ENCODE measurements around the gene AKT3. TPM values are rescaled to one million over a fixed set of nuclear protein-coding genes. Genes with fewer than 3 reads are reported as not detected.

AKT3 gene
- total and polyA plus RNA-seq, 2 experiments from 2014 or later: 4.5 to 18.5 TPM

GRCh38 chr1:243457363-243457982 is 392.6 kb downstream of the AKT3 start (continued):
- TF ChIP-seq EZH2 (IDR thresholded peaks at IDR 0.05; ENCODE audit: low read depth, unreplicated experiment): no peak
- no peak for TF ChIP-seq JUNB (IDR thresholded peaks at IDR 0.05; ENCODE audit: unreplicated experiment)
- no peak for TF ChIP-seq STAT1 (IDR thresholded peaks at IDR 0.05; ENCODE audit: unreplicated experiment)
- TF ChIP-seq EZH2phosphoT487 (IDR thresholded peaks at IDR 0.05; ENCODE audit: unreplicated experiment): no peak
- no peak for TF ChIP-seq ETS1 (IDR thresholded peaks at IDR 0.05)
- no peak for TF ChIP-seq REST (IDR thresholded peaks at IDR 0.05; ENCODE audit: unreplicated experiment)
- TF ChIP-seq ZNF114 (CRISPR knock-in tag; IDR thresholded peaks at IDR 0.05): no peak

GRCh38 chr1:243455760-243456651 is 394.0 kb downstream of the AKT3 start:
- no peaks in the 10 kb centered on the region for H3K36me3 ChIP-seq (ENCODE audit: insufficient read depth)
- no peaks in the 10 kb centered on the region for H3K36me3 Mint-ChIP-seq (ENCODE audit: low read depth)
- H3K9me2 ChIP-seq (ENCODE audit: insufficient read depth): no peaks in the 10 kb centered on the region
- H4K20me1 ChIP-seq (replicated peaks; ENCODE audit: insufficient read depth): no peaks in the 10 kb centered on the region
- no peak overlapping the region for H3K4me3 Mint-ChIP-seq
- peaks cover 2% of the 10 kb centered on the region for H3K27me3 Mint-ChIP-seq (ENCODE audit: insufficient read depth, low read depth, poor library complexity)
- no peak overlapping the region for H2AFZ ChIP-seq
- peak overlapping the region; percentile 38; the same call in 1 of the 2 replicates for H3K27ac Mint-ChIP-seq
- DNase-seq (ENCODE audit: low spot score) (no peak), ATAC-seq (no peak)
- no peaks in the 10 kb centered on the region; the same call in 2 of the 3 replicates for H3K4me1 Mint-ChIP-seq
- no peaks in the 10 kb centered on the region for H3K9me3 Mint-ChIP-seq
- no peak overlapping the region for H3K4me2 ChIP-seq
- H3K4me3 ChIP-seq: no peak overlapping the region
- no peaks in the 10 kb centered on the region for H3K4me1 ChIP-seq (ENCODE audit: insufficient read depth)
- no peak overlapping the region for H3K27ac ChIP-seq (ENCODE audit: low read depth)
- H3F3A ChIP-seq (replicated peaks; ENCODE audit: low read depth): no peaks in the 10 kb centered on the region
- H3K79me2 ChIP-seq (replicated peaks; ENCODE audit: insufficient read depth): no peaks in the 10 kb centered on the region
- H3K27me3 ChIP-seq (ENCODE audit: insufficient read depth): no peaks in the 10 kb centered on the region
- no peak for TF ChIP-seq ZNF331 (CRISPR knock-in tag; IDR thresholded peaks at IDR 0.05; ENCODE audit: low read depth)
- no peak for TF ChIP-seq REST (IDR thresholded peaks at IDR 0.05; ENCODE audit: unreplicated experiment)
- no peak for TF ChIP-seq CREB1 (CRISPR knock-in tag; IDR thresholded peaks at IDR 0.05; ENCODE audit: low read depth)
- no peak for TF ChIP-seq ETS1 (IDR thresholded peaks at IDR 0.05)
- no peak for TF ChIP-seq STAT1 (IDR thresholded peaks at IDR 0.05; ENCODE audit: unreplicated experiment)
- no peak for TF ChIP-seq ZNF114 (CRISPR knock-in tag; IDR thresholded peaks at IDR 0.05)
- no peak for TF ChIP-seq EZH2phosphoT487 (IDR thresholded peaks at IDR 0.05; ENCODE audit: unreplicated experiment)
- no peak for TF ChIP-seq JUNB (IDR thresholded peaks at IDR 0.05; ENCODE audit: unreplicated experiment)
- TF ChIP-seq EZH2 (IDR thresholded peaks at IDR 0.05; ENCODE audit: low read depth, unreplicated experiment): no peak
- TF ChIP-seq NANOG (IDR thresholded peaks at IDR 0.05; ENCODE audit: borderline replicate concordance): no peak

Data from GM23338 (cell line).